Neural progenitor cell (in vitro differentiated cells): ENCODE results near the gene TTC8.

Experiments
- EZH2 ChIP-seq: fragments of 200-600 bp; sonication (generic); IDR thresholded peaks from 2 replicates; pipeline ENCODE4 v1.6.1; 2017; ENCODE audit warnings: antibody characterized with exemption, mild to moderate bottlenecking, moderate library complexity
- EZH2phosphoT487 ChIP-seq: fragments of 200-600 bp; sonication (generic); IDR thresholded peaks from 2 replicates; pipeline ENCODE4 v1.6.1; 2017; ENCODE audit warnings: antibody characterized with exemption
- TF ChIP-seq, protein P1 (sequence below): fragments of 200-600 bp; sonication (generic); IDR thresholded peaks from 2 replicates; pipeline ENCODE4 v1.5.1; 2017; ENCODE audit warnings: antibody characterized with exemption, mild to moderate bottlenecking

DNA sequence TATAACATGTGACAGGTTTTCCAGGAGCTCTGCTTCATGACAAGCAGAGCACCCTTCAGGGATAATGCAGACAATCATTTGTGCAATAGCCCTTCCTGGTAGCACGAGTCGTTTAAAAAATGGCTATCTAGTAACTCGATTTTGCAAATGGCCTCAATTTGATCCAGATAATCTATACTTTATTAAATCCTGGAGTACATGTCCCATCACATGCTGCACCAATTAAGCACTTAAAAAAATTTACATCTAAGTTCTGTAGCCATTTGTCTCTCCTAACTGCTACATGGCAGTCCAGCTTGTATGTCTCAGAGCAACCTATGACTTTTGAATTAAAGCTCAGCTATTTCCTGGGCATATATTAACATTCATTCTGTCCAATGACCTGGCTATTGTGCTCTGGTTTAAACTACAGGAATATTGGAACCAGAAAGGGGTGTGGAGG is 79.8 kb downstream of the TTC8 start:
- TF ChIP-seq, protein P1, sequence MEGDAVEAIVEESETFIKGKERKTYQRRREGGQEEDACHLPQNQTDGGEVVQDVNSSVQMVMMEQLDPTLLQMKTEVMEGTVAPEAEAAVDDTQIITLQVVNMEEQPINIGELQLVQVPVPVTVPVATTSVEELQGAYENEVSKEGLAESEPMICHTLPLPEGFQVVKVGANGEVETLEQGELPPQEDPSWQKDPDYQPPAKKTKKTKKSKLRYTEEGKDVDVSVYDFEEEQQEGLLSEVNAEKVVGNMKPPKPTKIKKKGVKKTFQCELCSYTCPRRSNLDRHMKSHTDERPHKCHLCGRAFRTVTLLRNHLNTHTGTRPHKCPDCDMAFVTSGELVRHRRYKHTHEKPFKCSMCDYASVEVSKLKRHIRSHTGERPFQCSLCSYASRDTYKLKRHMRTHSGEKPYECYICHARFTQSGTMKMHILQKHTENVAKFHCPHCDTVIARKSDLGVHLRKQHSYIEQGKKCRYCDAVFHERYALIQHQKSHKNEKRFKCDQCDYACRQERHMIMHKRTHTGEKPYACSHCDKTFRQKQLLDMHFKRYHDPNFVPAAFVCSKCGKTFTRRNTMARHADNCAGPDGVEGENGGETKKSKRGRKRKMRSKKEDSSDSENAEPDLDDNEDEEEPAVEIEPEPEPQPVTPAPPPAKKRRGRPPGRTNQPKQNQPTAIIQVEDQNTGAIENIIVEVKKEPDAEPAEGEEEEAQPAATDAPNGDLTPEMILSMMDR: no peak
- no peak for TF ChIP-seq EZH2phosphoT487
- no peak for TF ChIP-seq EZH2
